Heart left ventricle (tissue), 16 donors: ENCODE data around the gene KAT8. TPM values are rescaled to one million over a fixed set of nuclear protein-coding genes. Genes with fewer than 3 reads are reported as not detected.
"Not testable (repeated sequence)": the region's sequence is repeated elsewhere in the genome, so short reads cannot be mapped to it uniquely, and the experiment has no call there.

Experiments
- ATAC-seq, 4 donors: fragments of 200-7000 bp; cut with Tn5 transposase; one replicate each; pipeline ENCODE4 v1.9.1; 2020 to 2022; ENCODE audit warnings: moderate library complexity in 4 of 4, mild to moderate bottlenecking in 3 of 4, moderate number of reproducible peaks in 1 of 4
- DNase-seq, 5 donors: peaks; one replicate each; pipeline ENCODE4 v3.0.0-alpha.2; 2020
- H3K27ac ChIP-seq, 12 donors: fragments of 200-600 bp; sonication (generic) in 4 of 12; one replicate each; pipeline versions ENCODE4 v1.5.0 to v1.8.0; 2016 to 2022; ENCODE audit warnings: mild to moderate bottlenecking in 2 of 12
- H3K27me3 ChIP-seq, 9 donors: fragments of 200-600 bp; sonication (generic) in 2 of 9; one replicate each; pipeline versions ENCODE4 v1.5.1 to v1.8.0; 2016 to 2022; ENCODE audit warnings: mild to moderate bottlenecking in 3 of 9
- H3K36me3 ChIP-seq, 9 donors: fragments of 200-600 bp; sonication (generic) in 2 of 9; one replicate each; pipeline versions ENCODE4 v1.5.0 to v1.8.0; 2018 to 2022; ENCODE audit warnings: mild to moderate bottlenecking in 2 of 9
- H3K4me1 ChIP-seq, 12 donors: fragments of 200-600 bp; sonication (generic) in 4 of 12; one replicate each; pipeline versions ENCODE4 v1.5.0 to v1.8.0; 2016 to 2022; ENCODE audit warnings: mild to moderate bottlenecking in 3 of 12
- H3K4me3 ChIP-seq, 12 donors: fragments of 200-600 bp; sonication (generic) in 4 of 12; one replicate each; pipeline versions ENCODE4 v1.5.0 to v1.8.0; 2017 to 2022; ENCODE audit warnings: mild to moderate bottlenecking in 9 of 12, moderate library complexity in 4 of 12
- H3K9me3 ChIP-seq, 12 donors: fragments of 200-600 bp; sonication (generic) in 4 of 12; one replicate each; pipeline versions ENCODE4 v1.5.0 to v1.8.0; 2016 to 2022; ENCODE audit warnings: mild to moderate bottlenecking in 1 of 12
- CTCF ChIP-seq, 12 donors: fragments of 200-600 bp; sonication (generic) in 4 of 12; IDR thresholded peaks; one replicate each; pipeline versions ENCODE4 v1.5.0 to v1.8.0; 2018 to 2022; ENCODE audit warnings: antibody characterized with exemption in 12 of 12, mild to moderate bottlenecking in 5 of 12
- POLR2A ChIP-seq, 2 donors: fragments of 450-650 bp; IDR thresholded peaks; one replicate each; pipeline ENCODE4 v1.6.1; 2017; ENCODE audit warnings: antibody characterized with exemption in 2 of 2, mild to moderate bottlenecking in 2 of 2, moderate library complexity in 2 of 2
- WGBS, 4 donors: extraction: QIAGEN DNeasy Blood & Tissue Kit in 2 of 4; methylation state at CpG; one replicate each; pipeline versions ENCODE4 v1.1.5 to v1.1.7; 2013 to 2018; 5-methylcytosine and 5-hydroxymethylcytosine counted together
- intact Hi-C, 10 donors: fragments of 100-400 bp; cut with DNase I; formaldehyde crosslinking; loops; one replicate each; pipeline versions ENCODE4 v1.11.1 to v1.14.2; 2022
- polyA plus RNA-seq, 2 donors: library from polyadenylated mRNA; stranded (reverse); fragments of 200-250 nt; gene quantifications; one replicate each; pipeline ENCODE4 v1.2.3, GENCODE V29; 2013
- total RNA-seq, 9 donors: library from RNA; depleted of rRNA in 2 of 9; stranded (reverse); fragments of >200 nt in 2 of 9; fragmentation: NEBNext Ultra II Directional in 3 of 9; extraction: Animal tissue kit (Norgen Biotek cat#: 25700) in 3 of 9; gene quantifications; one replicate each; pipeline versions ENCODE4 v1.1.0 to v1.2.4, GENCODE V29; 2016 to 2023
- donor health status: ischemic (EF 13 %, LVEDD 7.1; RV severe dilation, severe dysfunction).
- donor health status: healthy with polysubstance abuse.
- donor health status: DM: no; HTN: yes; CAD: no.
- donor health status: DM: no; HTN: no; CAD: no.
- donor health status: ischemic (EF 25% LVEDD 6.9; RV normal size, moderate dysfunction).
- donor health status: ischemic (EF 25% LVEDD 5.7; RV mildly dilated, moderate dysfunction).
- donor health status: healthy.
- donor health status: DM: yes; HTN: yes; CAD: no.
- donor health status: ischemic (EF 35%, LVEDD 5.7; RV mildly dilated, moderate dysfunction).
- donor health status: nonischemic (EF 11% LVEDD 7.7; RV severe dilation, severe dysfunction).
- donor health status: DM: yes; HTN: yes; CAD: no.
- donor health status: PGD.
- donor health status: ischemic (EF 29% LVEDD 5.4; RV normal size, mild dysfunction).
- donor health status: nonischemic (EF 23%, LVEDD 6.1; RV moderate dilation, normal function).

KAT8 gene
- total and polyA plus RNA-seq, 11 donors, result 52.8 to 83.2 (median 64.7) TPM

- DNase-seq (no peak), ATAC-seq (no peak)
- peaks cover 0 to 46% (median 17%) of the 10 kb centered on the region in 12 donors for H3K4me1 ChIP-seq
- H3K36me3 ChIP-seq, result peaks cover 0 to 18% (median 13%) of the 10 kb centered on the region in 9 donors
- TF ChIP-seq CTCF (IDR thresholded peaks at IDR 0.05) (no peak), POLR2A (IDR thresholded peaks at IDR 0.05) (no peak)
- no peak overlapping the region for H3K27ac ChIP-seq
- no peak overlapping the region for H3K4me3 ChIP-seq
- WGBS, 4 donors, result 86 to 90% (median 88%) methylated on average over 6 of the region's 6 CpGs
- intact Hi-C loops, result no loop called here
- no peaks in the 10 kb centered on the region for H3K9me3 ChIP-seq
- H3K27me3 ChIP-seq, result no peaks in the 10 kb centered on the region
These were observed 18.8 kb downstream of the KAT8 start for GRCh38 chr16:31136287-31136662.

DNA sequence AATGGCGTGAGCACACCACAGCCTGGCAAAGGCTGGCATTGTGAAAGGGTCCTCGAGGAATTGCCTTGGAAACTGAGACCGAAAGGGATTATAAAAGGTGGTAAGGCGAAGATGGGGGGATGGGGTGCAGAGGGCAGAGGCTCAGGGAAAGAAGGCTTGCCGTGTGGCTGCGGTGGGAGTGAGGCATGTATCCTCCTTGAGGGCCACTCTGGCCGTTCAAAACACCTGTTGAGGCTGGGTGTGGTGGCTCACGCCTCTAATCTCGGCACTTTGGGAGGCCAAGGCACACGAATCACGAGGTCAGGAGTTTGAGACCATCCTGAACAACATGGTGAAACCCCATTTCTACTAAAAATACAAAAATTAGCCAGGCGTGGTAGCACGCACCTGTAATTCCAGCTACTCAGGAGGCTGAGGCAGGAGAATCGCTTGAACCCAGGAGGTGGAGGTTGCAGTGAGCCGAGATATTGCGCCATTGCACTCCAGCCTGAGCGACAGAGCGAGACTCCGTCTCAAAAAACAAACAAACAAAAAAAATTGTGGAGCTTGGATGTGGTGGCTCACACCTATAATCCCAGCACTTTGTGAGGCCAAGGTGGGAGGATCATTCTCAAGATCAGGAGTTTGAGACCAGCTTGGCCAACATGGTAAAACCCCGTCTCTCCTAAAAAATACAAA lies 19.5 kb downstream of the KAT8 start:
- DNase-seq, H3K27ac ChIP-seq, intact Hi-C loops, H3K9me3 ChIP-seq, H3K4me3 ChIP-seq, ATAC-seq, H3K27me3 ChIP-seq: not testable (repeated sequence)
- Histone ChIP-seq H3K36me3 (peaks cover 0 to 11% (median 6%) of the 10 kb centered on the region in 9 donors), H3K4me1 (peaks cover 3 to 53% (median 23%) of the 10 kb centered on the region in 12 donors)
- WGBS, 4 donors, result 90 to 95% (median 92%) methylated on average over 20 of the region's 20 CpGs

- ATAC-seq (peak in 2 of 4 donors; percentile 3), DNase-seq (peak in 3 of 5 donors; percentile 61 to 75 (median 71))
- peak overlapping the region in 4 of 12 donors; percentile 22 to 60 (median 34) for H3K27ac ChIP-seq
- peaks cover 3 to 53% (median 30%) of the 10 kb centered on the region in 12 donors for H3K4me1 ChIP-seq
- TF ChIP-seq POLR2A (IDR thresholded peaks at IDR 0.05) (no peak), CTCF (IDR thresholded peaks at IDR 0.05) (no peak)
- 35 to 42% (median 39%) methylated on average over 21 to 27 of the region's 27 CpGs for WGBS, 4 donors
- peak overlapping the region in 4 of 12 donors; percentile 4 to 15 (median 7) for H3K4me3 ChIP-seq
- H3K36me3 ChIP-seq, result no peaks in the 10 kb centered on the region
- no peaks in the 10 kb centered on the region for H3K27me3 ChIP-seq
- no peaks in the 10 kb centered on the region for H3K9me3 ChIP-seq
- intact Hi-C loops, result no loop called here
These were observed 21.4 kb downstream of the KAT8 start for GRCh38 chr16:31138621-31139578.

DNA sequence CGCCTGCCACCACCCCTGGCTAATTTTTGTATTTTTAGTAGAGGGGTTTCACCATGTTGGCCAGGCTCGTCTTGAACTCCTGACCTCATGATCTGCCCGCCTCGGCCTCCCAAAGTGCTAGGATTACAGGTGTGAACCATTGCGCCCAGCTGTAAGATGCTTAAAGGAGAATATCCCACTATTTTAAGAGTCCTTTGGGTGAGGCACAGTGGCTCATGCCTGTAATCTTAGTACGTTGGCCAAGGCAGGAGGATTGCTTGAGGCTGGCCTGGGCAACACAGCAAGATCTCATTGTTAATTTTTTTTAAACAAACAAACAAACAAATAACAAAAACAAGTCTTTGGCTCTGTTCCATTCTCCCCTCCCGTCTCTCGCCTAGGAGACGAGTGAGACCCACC lies 23.6 kb downstream of the KAT8 start:
- H3K27ac ChIP-seq, result peak overlapping the region in 10 of 12 donors; percentile 58 to 91 (median 80)
- peaks cover 3 to 39% (median 27%) of the 10 kb centered on the region in 12 donors for H3K4me1 ChIP-seq
- peak overlapping the region in 2 of 12 donors; percentile 56 to 67 for H3K4me3 ChIP-seq
- intact Hi-C loops, result loop anchor here in 9 of 10 donors (5.0 to 10.0 kb wide), 7 partner anchors 34 to 304 kb away; partner anchors contain the start of genes HSD3B7 (in 4 of the 9), BCKDK (in 3 of the 9), SETD1A (in 1 of the 9) and STX4 (in 1 of the 9)
- 91 to 93% (median 92%) methylated on average over 9 of the region's 9 CpGs for WGBS, 4 donors
- not testable (repeated sequence) for ATAC-seq, H3K36me3 ChIP-seq, H3K9me3 ChIP-seq, H3K27me3 ChIP-seq
- peak in 1 of 5 donors; percentile 11 for DNase-seq
